ENCODE data around the gene CYTH2. TPM values are rescaled to one million over a fixed set of nuclear protein-coding genes. Genes with fewer than 3 reads are reported as not detected.

Gene CYTH2
- total RNA-seq, 1 donor from 2014 or later = 69.9 TPM

DNA sequence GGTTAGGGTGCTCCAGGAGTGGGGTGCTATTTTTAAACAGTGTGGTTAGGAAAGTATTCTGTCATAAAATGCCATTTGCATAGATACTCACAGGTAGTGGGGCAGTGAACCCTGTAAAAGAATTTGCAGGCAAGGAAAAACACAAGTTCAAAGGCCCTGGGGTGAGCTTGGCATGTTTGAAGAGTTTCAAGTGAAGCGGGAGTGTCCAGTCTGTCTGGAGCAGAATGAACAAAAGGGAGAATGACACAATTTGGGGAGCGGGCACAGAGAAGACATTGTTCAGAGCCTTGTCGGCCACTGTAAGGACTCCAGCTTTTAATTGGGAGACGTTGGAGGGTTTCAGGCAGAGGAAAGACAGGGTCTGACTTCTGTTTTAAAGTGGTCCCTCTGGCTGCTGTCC lies 20.6 kb upstream of the CYTH2 start:
- Mint-ChIP-seq H3K27me3 (ENCODE audit: low read depth) (no peaks in the 10 kb centered on the region), H3K27ac (ENCODE audit: unreplicated experiment) (no peak overlapping the region), H3K4me1 (ENCODE audit: low read depth) (peaks cover 23% of the 10 kb centered on the region), H3K4me3 (ENCODE audit: unreplicated experiment) (no peak overlapping the region), H3K9me3 (ENCODE audit: low read depth) (no peaks in the 10 kb centered on the region), H3K36me3 (ENCODE audit: low read depth) (peaks cover 13% of the 10 kb centered on the region)
- DNase-seq (ENCODE audit: low spot score) = no peak
- no peak for TF ChIP-seq CTCF (IDR thresholded peaks at IDR 0.05)

DNA sequence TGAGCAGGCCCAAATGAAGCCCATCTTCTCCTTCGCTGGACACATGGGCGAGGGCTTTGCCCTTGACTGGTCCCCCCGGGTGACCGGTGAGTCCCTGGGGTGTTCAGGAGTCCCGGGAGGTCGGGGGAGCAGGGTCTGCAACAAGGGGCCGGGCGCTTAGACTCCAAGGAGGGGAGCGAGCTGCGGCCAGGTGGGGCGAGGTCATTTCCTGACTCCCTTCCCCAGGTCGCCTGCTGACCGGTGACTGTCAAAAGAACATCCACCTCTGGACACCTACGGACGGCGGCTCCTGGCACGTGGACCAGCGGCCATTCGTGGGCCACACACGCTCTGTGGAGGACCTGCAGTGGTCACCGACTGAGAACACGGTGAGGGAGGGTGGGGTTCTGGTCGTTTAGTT lies 18.7 kb upstream of the CYTH2 start:
- TF ChIP-seq CTCF (IDR thresholded peaks at IDR 0.05) = no peak
- no peaks in the 10 kb centered on the region for H3K27me3 Mint-ChIP-seq (ENCODE audit: low read depth)
- H3K4me1 Mint-ChIP-seq (ENCODE audit: low read depth) = peaks cover 10% of the 10 kb centered on the region
- no peak for DNase-seq (ENCODE audit: low spot score)
- H3K36me3 Mint-ChIP-seq (ENCODE audit: low read depth) = peaks cover 22% of the 10 kb centered on the region
- no peak overlapping the region for H3K4me3 Mint-ChIP-seq (ENCODE audit: unreplicated experiment)
- H3K9me3 Mint-ChIP-seq (ENCODE audit: low read depth) = no peaks in the 10 kb centered on the region
- no peak overlapping the region for H3K27ac Mint-ChIP-seq (ENCODE audit: unreplicated experiment)

DNA sequence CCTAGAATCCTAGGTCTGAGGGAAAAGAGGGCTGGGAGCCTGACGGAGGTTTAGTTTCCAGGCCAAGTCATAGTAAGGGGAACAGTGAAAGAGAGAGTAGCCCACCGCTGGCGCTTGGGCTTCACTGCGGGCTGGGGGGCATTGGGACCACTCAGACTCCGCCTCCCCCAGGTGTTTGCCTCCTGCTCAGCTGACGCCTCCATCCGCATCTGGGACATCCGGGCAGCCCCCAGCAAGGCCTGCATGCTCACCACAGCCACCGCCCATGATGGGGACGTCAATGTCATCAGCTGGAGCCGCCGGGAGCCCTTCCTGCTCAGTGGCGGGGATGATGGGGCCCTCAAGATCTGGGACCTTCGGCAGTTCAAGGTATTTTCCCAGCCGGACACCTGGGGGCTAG lies 18.3 kb upstream of the CYTH2 start:
- TF ChIP-seq CTCF (IDR thresholded peaks at IDR 0.05) = no peak
- no peak for DNase-seq (ENCODE audit: low spot score)
- Mint-ChIP-seq H3K27ac (ENCODE audit: unreplicated experiment) (no peak overlapping the region), H3K4me1 (ENCODE audit: low read depth) (peaks cover 10% of the 10 kb centered on the region), H3K36me3 (ENCODE audit: low read depth) (peaks cover 22% of the 10 kb centered on the region), H3K9me3 (ENCODE audit: low read depth) (no peaks in the 10 kb centered on the region), H3K27me3 (ENCODE audit: low read depth) (no peaks in the 10 kb centered on the region), H3K4me3 (ENCODE audit: unreplicated experiment) (no peak overlapping the region)

GRCh38 chr19:48451624-48452023 lies 17.5 kb upstream of the CYTH2 start:
- H3K36me3 Mint-ChIP-seq (ENCODE audit: low read depth) = peaks cover 22% of the 10 kb centered on the region

GRCh38 chr19:48452289-48453190 lies 16.6 kb upstream of the CYTH2 start:
- Mint-ChIP-seq H3K27me3 (ENCODE audit: low read depth) (no peaks in the 10 kb centered on the region), H3K4me1 (ENCODE audit: low read depth) (peaks cover 2% of the 10 kb centered on the region), H3K36me3 (ENCODE audit: low read depth) (peaks cover 23% of the 10 kb centered on the region), H3K27ac (ENCODE audit: unreplicated experiment) (no peak overlapping the region), H3K9me3 (ENCODE audit: low read depth) (no peaks in the 10 kb centered on the region), H3K4me3 (ENCODE audit: unreplicated experiment) (no peak overlapping the region)
- no peak for DNase-seq (ENCODE audit: low spot score)
- TF ChIP-seq CTCF (IDR thresholded peaks at IDR 0.05) = no peak

More at GRCh38 chr19:48451624-48452023, 17.5 kb upstream of the CYTH2 start:
- no peak overlapping the region for H3K4me3 Mint-ChIP-seq (ENCODE audit: unreplicated experiment)
- DNase-seq (ENCODE audit: low spot score) = no peak
- no peak overlapping the region for H3K27ac Mint-ChIP-seq (ENCODE audit: unreplicated experiment)
- peaks cover 5% of the 10 kb centered on the region for H3K4me1 Mint-ChIP-seq (ENCODE audit: low read depth)
- TF ChIP-seq CTCF (IDR thresholded peaks at IDR 0.05) = no peak
- H3K9me3 Mint-ChIP-seq (ENCODE audit: low read depth) = no peaks in the 10 kb centered on the region
- H3K27me3 Mint-ChIP-seq (ENCODE audit: low read depth) = no peaks in the 10 kb centered on the region
